OCI-LY3 (cell line): ENCODE data around the gene WDR37.

Source experiments
- EZH2phosphoT487 ChIP-seq: fragments of 200-600 bp; shearing (Covaris generic); IDR thresholded peaks from 2 replicates; pipeline ENCODE4 v1.6.1; 2018; ENCODE audit warnings: antibody characterized with exemption, mixed run types, low read depth
- TF ChIP-seq, protein P1 (sequence below): fragments of 200-600, 300-600 bp; sonication (generic); IDR thresholded peaks from 2 replicates; pipeline ENCODE4 v1.5.1; 2014; ENCODE audit warnings: antibody characterized with exemption, low read length, low read depth

DNA sequence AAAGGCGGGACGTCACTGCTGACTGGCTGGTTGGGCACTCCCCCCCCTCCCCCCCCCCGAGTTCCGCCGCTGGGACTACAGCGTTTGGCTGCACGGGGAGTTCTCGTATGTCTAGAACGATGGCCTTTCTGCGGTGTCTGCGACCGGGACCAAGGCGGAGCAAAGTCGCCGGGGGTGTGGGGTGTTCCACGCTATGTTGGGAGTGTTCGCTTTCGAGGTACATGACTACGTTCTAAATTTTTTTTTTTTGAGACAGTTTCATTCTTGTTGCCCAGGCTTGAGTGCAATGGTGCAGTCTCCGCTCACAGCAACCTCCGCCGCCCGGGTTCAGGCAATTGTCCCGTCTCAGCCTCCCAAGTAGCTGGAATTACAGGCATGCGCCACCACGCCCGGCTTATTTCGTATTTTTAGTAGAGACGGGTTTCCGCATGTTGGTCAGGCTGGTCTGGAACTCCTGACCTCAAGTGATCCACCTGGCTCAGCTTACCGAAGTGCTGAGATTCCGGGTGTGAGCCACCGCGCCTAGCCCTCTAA, 6.7 kb upstream of the WDR37 start:
- TF ChIP-seq, protein P1, sequence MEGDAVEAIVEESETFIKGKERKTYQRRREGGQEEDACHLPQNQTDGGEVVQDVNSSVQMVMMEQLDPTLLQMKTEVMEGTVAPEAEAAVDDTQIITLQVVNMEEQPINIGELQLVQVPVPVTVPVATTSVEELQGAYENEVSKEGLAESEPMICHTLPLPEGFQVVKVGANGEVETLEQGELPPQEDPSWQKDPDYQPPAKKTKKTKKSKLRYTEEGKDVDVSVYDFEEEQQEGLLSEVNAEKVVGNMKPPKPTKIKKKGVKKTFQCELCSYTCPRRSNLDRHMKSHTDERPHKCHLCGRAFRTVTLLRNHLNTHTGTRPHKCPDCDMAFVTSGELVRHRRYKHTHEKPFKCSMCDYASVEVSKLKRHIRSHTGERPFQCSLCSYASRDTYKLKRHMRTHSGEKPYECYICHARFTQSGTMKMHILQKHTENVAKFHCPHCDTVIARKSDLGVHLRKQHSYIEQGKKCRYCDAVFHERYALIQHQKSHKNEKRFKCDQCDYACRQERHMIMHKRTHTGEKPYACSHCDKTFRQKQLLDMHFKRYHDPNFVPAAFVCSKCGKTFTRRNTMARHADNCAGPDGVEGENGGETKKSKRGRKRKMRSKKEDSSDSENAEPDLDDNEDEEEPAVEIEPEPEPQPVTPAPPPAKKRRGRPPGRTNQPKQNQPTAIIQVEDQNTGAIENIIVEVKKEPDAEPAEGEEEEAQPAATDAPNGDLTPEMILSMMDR, result no peak
- no peak for TF ChIP-seq EZH2phosphoT487
